ENCODE results near the gene PPP1R13B.

PPP1R13B gene

DNA sequence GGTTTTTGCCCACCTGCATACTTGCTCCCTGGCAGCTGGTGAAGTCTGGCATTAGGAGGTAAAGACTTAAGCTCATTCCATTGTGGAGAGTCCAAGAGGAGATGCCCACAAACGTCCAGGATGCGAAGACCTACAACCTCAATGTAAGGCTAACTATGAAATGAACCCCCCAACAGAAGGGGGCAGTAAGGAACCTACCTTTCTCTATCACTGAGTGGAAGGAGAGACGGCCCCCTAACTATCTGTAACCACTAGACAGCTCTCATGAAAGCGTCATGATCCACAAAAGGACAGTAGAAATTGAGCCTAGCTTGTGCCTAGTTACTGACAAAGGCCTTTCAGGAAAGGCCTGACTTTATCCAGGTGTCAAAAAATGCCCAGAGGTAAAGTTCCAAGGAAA, 76.5 kb downstream of the PPP1R13B start:
- no peak for DNase-seq

DNA sequence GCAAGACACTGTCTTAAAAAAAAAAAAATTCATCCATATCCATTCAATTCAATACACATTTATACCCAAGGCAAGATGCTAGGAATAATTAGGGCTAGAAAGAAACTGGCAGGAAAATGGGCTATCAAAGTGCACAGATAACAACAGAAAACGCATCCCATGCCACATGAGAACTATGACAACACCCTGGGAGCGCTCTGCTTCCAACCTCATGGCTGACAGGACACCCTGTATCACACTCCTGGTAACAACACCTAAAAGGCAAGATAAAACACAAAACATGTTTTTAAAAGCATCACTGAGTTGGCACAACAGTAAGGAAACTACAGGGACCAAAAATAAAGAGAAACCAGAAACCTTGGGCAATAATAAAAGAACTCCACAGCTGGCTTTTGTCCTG, 76.9 kb downstream of the PPP1R13B start:
- DNase-seq, result no peak

DNA sequence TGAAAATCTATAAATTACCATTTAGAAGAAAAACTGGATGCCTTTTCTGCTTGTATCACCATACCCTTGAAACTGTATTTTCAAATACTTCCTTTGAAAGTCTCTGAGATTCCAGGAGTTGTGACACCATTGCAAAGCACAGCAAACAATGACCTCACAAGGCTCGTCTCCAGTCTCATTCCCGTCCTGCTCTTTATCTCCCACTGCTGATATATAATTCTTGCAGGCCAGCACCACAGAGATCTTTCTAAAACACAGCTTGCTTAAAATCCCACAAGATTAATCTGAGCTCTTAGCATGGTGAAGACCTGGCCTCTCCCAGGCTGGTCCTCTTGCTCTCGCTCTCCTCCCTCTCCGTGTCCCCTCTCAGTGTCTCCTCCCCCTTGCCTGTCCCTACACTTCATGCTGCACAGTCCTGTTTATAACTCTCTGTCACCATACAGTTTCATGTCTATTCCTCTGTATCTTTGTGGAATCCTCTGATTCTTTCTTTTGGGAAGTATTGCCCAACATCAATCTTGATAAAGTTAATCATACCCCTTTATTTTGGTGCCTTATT, 80.0 kb downstream of the PPP1R13B start:
- DNase-seq, result no peak

DNA sequence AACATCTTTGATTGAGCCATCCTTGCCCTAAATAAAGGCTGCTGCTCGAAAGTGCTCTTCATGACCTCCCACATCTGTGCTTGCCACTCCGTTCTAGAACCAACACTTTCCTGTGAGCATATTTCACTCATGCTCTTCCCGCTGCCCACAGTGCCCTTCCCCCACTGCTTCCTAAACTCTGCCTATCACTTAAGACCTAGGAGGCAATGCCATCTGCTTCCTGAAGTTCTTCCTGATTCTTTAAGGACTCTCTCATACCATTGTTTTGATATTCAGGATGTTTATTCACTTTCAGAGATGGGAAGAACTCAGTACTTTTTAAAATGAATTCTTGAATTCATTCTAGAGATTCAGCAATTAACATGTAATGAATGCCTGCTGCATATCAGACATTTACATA, 81.8 kb downstream of the PPP1R13B start:
- no peak for DNase-seq

- DNase-seq, result no peak
Observed at GRCh38 chr14:103763730-103764488, 83.5 kb downstream of the PPP1R13B start.

- no peak for DNase-seq
Observed at GRCh38 chr14:103762541-103762940, 84.8 kb downstream of the PPP1R13B start.

GRCh38 chr14:103762036-103762435, 85.3 kb downstream of the PPP1R13B start:
- no peak for DNase-seq

- DNase-seq, result no peak
Observed at GRCh38 chr14:103758059-103758776, 89.2 kb downstream of the PPP1R13B start.

DNA sequence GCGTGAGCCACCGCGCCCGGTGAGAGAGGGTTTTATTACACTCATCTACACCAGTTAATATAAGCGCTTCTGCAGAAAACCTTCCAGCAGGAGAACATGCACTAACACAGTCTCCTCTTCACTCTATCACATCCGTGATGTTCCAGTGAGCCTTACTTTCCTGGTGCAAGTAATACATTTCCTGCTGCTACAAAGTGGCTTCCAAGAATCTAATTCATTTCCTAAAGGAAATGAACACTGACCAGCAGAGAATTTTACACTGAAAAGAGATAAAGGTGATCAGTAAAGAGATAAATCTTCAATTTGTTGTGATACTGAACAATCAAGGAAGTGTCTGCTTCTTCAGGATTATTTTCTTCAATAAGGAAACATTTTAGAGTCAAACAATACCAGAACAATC, 92.3 kb downstream of the PPP1R13B start:
- DNase-seq, result no peak

- DNase-seq, result no peak
Observed at GRCh38 chr14:103753774-103754173, 93.6 kb downstream of the PPP1R13B start.

- DNase-seq, result no peak
Observed at GRCh38 chr14:103749860-103750259, 97.5 kb downstream of the PPP1R13B start.

DNA sequence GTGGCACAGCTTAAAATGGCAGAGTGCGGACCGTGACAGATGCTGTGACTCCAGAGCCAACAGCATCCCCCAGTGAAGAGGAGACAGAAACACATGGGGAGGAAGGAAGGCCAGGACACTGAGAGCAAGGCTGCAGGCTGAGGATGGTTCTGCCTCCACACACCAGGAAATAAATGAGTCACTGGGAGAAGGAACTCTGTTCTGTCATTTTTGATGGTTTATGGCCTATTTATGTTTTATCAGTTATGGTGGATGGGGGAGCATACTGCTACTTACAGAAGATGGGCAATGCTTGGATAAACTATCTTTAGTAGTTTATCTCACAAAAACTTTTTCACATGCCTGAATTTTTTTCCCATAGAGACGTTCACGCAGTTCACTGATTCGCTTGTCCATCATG, 97.9 kb downstream of the PPP1R13B start:
- no peak for DNase-seq

DNA sequence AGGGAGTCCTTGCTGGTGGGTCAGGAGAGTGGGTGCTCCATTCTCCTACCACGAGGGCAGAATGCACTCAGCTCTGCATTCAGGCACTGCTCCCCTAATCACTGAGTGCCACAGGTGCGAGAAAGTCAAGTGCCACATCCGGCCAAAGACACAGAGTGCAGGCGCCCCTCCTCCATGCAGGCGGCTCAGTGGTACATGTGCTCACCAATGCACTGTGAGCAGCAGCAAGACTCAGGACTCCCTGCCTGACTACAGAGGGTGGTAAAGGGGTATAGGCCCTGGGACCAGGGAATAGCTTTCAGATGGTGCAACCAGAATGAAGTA, 98.9 kb downstream of the PPP1R13B start:
- DNase-seq, result no peak

- DNase-seq, result no peak
Observed at GRCh38 chr14:103746701-103747100, 100.7 kb downstream of the PPP1R13B start.

- no peak for DNase-seq
Observed at GRCh38 chr14:103745424-103745823, 102.0 kb downstream of the PPP1R13B start.

DNA sequence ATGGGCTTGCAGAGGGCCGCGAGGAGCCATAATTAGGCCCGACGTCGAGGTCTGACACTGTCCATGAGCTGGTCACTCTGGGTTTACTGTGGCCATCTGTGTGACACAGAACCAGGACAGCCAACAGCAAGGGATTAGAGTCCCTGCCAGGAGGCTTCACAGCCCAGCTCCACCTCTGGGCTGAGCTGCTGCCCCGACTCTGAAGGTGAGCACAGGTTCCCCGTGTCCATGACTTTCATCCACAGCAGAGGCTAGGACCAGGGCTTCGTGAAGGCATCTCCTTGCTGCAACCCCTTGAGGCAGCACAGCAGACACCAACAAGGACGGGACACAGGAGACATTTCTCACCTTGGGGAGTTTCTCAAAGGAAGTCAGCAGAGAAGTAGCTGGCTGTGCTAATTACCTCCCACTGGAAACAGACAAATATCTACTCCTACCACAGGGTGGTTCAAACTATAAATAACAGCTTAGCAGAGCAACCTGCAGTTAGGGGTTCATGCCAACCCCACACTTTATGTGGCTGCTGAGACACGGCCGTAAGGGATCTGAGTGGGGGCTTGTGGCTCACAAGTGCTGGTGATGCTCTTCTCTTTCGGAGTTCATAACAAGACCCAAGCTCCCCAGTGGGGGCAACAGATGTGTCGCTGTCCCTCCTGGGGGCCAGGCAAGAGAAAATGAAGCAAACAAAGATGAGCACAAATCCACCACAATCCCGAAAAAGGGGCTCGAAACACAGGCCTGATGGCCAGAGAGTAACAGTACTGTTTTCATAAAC, 102.6 kb downstream of the PPP1R13B start:
- DNase-seq, result no peak

DNA sequence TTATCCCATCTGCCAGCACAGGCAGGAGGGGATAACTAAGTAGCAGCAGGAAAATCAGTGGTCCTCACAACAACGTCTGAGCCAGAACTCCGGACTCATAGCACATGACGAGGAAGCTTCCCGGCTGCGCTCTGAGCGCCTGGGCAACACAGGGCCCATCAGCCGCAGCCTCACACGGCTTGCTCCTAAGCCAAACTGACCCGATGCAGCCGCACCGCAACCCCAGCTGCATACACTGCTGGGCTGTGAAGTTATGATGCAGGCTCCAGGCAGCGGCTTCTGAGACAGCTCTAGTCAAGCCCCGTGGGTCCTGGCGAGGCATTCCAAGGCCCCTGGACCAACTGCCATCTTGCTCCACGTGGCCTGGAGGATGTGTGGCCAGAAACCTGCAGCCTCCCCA, 103.7 kb downstream of the PPP1R13B start:
- no peak for DNase-seq

GRCh38 chr14:103742499-103743255, 104.7 kb downstream of the PPP1R13B start:
- no peak for DNase-seq

- DNase-seq, result no peak
Observed at GRCh38 chr14:103741876-103742275, 105.5 kb downstream of the PPP1R13B start.

GRCh38 chr14:103740991-103741689, 106.2 kb downstream of the PPP1R13B start:
- no peak for DNase-seq

DNA sequence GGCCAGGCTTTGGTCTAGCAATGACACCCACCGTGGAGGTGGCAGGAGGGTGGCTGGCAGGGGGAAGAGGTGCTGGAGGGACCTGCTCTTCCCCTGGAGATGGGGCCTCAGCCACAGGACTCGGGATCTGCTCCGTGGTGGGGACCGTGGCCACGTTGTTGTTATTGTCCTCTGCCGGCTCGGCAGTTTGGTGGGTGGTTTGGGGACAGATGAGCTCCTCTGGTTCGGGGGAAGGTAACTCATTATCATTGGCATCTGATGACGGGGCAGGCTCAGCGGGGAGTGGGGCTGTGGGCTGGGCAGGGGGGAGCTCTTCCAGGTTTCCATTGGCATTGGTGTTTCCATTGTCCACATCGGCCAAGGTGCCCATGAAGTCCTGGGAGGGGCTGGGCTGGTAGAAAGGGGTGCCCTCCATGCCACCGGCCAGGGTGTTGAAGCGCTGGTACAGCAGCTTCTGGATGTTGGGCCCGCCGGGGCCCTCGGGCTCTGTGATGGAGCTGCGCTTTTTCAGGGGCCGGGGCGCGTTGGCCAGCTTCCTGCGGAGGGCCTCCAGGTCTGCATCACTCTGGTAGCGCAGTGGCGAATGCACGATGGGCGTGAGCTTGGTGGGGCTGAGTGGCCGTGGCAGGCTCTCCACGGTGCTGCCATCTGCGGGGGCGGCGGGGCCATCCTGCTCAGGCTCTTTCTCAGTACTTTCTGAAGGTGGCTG, 107.4 kb downstream of the PPP1R13B start:
- no peak for DNase-seq

DNA sequence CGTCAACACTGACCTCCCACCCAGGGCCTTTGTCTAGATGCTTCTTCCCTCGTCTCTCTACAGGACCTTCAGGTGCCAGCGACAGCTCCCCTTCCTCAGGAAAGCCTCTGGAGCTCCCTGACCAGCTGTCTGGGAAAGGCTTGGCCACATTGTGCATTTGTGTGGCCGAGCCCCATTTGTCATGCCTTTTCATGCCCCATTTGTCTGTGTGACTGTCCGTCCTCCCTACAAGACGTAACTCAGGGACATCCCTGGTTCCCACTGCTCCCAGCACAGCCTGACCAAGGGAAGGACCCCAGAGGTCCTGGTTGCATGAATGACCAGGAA, 107.9 kb downstream of the PPP1R13B start:
- DNase-seq, result no peak
